Thyroid gland (tissue), 4 donors: ENCODE data around the gene MLH3.

ENCODE experiments used
- CTCF ChIP-seq, 6 experiments: fragments of 200-600 bp in 3 of 6; fragments of 450-650 bp in 3 of 6; sonication (generic) in 3 of 6; IDR thresholded peaks; one replicate each; pipeline ENCODE4 v1.5.1; 2016 to 2019; ENCODE audit warnings: antibody characterized with exemption in 6 of 6, mild to moderate bottlenecking in 2 of 6, inconsistent platforms in 1 of 6, moderate library complexity in 1 of 6
- POLR2A ChIP-seq, 2 donors: fragments of 450-650 bp; IDR thresholded peaks; one replicate each; pipeline ENCODE4 v1.6.1; 2017; ENCODE audit warnings: antibody characterized with exemption in 2 of 2, mild to moderate bottlenecking in 2 of 2, moderate library complexity in 1 of 2

GRCh38 chr14:75095690-75096089, 44.4 kb upstream of the MLH3 start:
- no peak for TF ChIP-seq CTCF (IDR thresholded peaks at IDR 0.05)
- no peak for TF ChIP-seq POLR2A (IDR thresholded peaks at IDR 0.05)
